ENCODE measurements around the gene TENM4.

GRCh38 chr11:78876676-78877075 lies 564.2 kb downstream of the TENM4 start:
- no peak for TF ChIP-seq CTCF (conservative IDR thresholded peaks at IDR 0.05; ENCODE audit: low read length)
- no peak for TF ChIP-seq EZH2phosphoT487 (IDR thresholded peaks at IDR 0.05; ENCODE audit: borderline replicate concordance, low read depth, low read length)
